Effector CD4-positive, alpha-beta T cell (primary cell): ENCODE data around the gene SFXN3.

Experiments
- DNase-seq: peaks from one replicate; pipeline ENCODE4 v3.0.0-alpha.2; 2020
- total RNA-seq: gene quantifications from one replicate; lab custom pipeline; 2026; lab: John Stamatoyannopoulos, UW

Gene SFXN3
- 55.7 reads per million, percentile 71 among the genes with 10 or more reads in this experiment for total RNA-seq

GRCh38 chr10:101031128-101031795 lies at the start of gene SFXN3, which contains the start of gene PDZD7:
TSS of gene SFXN3 (plus strand) at chr10:101031234. CDS start at chr10:101034695, 3,461 bp downstream.
TSS of gene PDZD7 (minus strand) at chr10:101031129. CDS start at chr10:101030219, 910 bp downstream.
- DNase-seq: peak; percentile 97

- DNase-seq: no peak
Observed at GRCh38 chr10:100982916-100983830, 47.9 kb upstream of the SFXN3 start.

DNA sequence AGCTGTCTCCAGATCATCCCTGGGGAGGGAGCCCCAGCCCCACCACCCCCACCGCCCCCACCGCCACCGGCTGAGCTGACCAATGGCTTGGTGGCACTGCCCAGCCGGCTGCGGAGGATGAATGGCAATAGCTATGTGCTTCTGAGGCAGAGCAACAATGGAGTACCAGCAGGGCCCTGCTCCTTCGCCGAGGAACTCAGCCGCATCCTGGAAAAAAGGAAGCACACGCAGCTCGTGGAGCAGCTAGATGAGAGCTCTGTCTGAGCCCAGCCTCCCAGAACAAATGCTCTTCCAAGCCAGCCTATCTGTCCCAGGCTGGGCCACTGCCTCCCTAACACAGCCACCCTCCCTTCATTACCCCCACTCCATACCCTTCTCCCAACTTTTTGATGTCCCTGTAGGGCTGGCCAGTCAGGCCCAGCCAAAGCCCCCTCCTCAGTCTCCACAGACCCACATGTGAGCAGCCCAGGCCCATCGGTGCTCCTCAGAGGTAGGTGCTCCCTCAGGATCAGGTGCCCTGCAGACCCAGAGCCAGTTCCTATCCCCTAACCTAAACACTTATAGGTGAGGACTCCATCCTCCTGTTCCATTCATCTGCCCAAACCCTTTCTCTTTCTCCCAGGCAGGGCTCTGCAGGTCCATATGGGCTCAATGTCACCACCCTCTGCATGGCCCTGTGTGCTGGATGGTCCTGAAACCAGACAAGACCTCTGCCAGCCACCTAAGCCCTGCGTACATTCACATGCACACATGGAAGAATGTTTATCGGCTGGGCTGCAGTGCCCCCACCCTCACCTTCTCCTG lies 47.0 kb upstream of the SFXN3 start:
- DNase-seq: no peak

DNA sequence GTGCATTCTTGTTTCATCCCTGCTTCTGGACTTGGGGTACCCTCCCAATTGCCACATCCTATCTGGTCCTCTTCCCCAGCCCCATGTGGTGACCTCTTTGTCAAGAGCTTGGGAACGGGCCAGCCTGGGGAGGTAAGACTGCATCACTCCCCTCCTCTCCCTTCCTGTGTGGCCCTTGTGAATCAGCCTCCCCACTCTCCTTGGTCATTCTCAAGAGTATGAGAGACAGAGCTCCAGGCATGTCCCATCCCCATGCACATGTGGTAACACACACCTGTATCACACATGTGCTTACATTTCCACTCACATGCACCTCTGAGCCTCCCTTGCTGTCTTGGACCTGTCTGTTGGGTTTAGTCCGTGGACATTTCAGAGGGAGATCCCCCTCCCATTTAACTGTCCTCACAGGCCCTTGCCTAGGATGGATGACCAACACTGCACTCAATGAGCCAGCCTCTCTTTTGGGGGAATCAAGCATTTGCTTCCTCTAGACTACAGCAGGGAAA lies 46.3 kb upstream of the SFXN3 start:
- DNase-seq: no peak

GRCh38 chr10:100985336-100985735 lies 45.7 kb upstream of the SFXN3 start:
- DNase-seq: no peak

- no peak for DNase-seq
Observed at GRCh38 chr10:100986623-100986951, 44.4 kb upstream of the SFXN3 start.

- DNase-seq: peak; percentile 80
Observed at GRCh38 chr10:100986952-100987684, 43.9 kb upstream of the SFXN3 start, which contains the start of the genes MRPL43 and TWNK. TSS of gene MRPL43 (minus strand) at chr10:100987497. CDS start at chr10:100987443, 54 bp downstream. TSS of gene TWNK (plus strand) at chr10:100987543. CDS start at chr10:100988211, 668 bp downstream.

DNA sequence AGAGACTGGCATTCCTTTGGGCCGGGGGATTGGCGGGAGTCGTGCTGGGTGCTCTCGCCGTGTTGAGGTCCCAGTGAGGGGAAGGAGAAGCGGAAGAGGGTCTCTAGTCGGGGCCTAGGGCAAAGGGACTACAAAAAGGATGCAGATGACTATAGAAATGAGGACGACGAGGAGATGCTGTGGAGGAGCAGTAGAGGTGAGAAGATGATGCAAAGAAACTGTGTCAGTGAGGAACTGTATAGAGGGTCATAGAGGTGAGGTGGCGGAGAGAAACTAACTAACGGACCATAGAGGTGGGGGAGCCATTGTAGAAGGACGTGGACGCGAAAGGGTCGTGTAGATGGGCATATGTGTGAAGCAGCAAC lies 43.4 kb upstream of the SFXN3 start:
- no peak for DNase-seq

- no peak for DNase-seq
Observed at GRCh38 chr10:100988166-100988565, 42.9 kb upstream of the SFXN3 start.

DNA sequence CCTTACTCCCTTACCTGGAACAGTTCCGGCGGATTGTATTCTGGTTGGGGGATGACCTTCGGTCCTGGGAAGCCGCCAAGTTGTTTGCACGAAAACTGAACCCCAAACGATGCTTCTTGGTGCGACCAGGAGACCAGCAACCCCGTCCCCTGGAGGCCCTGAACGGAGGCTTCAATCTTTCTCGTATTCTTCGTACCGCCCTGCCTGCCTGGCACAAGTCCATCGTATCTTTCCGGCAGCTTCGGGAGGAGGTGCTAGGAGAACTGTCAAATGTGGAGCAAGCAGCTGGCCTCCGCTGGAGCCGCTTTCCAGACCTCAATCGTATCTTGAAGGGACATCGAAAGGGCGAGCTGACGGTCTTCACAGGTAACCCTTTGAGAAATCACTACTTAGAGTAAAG lies 41.9 kb upstream of the SFXN3 start:
- DNase-seq: no peak

DNA sequence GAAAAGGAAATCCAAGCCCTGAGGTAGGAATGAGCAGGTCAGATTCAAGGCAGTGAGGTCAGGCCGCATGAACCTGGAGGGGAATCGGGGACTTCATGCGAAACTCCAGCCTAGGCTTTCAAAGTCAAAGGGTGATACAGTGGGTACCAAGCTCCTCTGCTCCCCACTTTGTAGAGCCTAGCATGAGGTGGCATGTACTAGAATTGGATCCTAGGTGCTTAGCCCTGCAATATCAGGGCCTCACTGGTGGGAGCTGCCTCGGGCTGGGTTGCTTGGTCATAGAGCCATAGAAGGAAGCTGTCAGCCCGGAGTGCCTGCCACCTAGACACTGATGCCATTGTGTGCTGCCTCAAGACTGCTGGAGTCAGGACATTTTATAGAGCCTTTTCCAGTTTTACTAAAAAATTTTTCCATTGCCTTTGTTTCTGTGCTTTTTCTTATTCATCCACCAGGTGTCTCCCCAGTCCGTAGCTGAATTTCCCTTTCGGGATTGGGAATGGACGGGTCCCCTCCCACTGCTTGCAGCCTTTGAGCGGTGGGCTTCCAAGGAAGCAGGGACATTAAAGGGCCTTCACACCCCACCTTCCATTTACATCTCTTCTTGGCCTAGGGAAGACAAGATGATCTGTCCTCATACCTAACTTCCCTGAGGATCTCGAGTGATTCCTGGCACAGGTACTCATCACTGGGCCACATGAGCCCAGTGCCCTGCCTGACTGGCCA lies 36.9 kb upstream of the SFXN3 start:
- DNase-seq: no peak

DNA sequence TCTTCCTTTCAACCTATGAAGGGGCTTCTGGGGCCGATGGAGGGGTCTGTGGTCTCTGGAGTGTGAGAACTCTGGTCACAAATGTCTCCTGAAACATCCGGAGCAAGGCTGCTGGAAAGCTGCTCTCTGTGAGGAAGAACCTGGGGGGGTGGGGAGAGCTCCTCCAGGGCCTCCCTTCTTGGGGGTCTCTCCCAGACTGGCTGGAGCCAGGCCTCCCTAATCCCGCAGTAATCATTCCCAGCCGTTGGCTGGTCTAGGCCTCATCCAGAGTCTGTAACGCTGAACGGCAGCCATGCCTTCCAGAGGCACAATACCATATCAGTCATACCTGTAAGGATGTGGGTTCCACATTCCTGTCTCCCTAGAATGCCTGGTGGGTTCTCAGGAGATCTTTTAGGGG lies 35.9 kb upstream of the SFXN3 start:
- no peak for DNase-seq

DNA sequence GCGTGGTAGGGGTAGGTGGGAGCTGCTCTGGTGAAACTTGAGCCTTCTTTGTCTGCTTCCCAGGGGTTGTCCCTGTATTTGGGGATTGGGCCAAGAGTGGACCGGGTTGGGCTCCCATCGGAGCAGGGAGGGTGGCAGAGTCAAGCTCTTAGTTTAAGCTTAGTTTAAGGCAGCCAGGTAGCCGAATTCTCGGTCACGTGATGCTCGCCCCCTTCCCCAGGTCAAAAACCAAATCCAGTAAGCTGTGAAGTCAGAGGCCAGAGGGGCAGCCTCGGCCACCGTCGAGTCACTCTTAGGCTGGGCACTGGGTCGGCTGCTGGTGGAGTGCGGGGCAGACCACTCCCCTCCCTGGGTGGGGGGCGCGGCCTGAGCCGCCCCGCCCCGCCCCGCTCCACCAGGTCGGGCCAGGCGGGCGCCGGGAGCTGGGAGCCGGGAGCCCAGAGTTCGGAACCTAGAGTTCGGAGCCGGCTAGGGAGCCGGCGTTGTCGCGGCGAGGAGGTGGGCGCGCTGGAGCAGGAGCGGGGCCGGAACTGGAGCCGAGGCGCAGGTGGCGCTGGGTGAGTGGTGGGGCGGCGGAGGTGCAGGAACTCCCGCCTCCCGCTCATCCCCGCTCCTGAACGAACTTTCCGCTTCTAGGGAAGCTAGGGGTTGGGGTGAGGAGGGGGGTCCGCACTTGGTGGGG lies 34.2 kb upstream of the SFXN3 start:
- peak; percentile 21 for DNase-seq

- DNase-seq: peak; percentile 72
Observed at GRCh38 chr10:100997360-100998182, 33.5 kb upstream of the SFXN3 start.

DNA sequence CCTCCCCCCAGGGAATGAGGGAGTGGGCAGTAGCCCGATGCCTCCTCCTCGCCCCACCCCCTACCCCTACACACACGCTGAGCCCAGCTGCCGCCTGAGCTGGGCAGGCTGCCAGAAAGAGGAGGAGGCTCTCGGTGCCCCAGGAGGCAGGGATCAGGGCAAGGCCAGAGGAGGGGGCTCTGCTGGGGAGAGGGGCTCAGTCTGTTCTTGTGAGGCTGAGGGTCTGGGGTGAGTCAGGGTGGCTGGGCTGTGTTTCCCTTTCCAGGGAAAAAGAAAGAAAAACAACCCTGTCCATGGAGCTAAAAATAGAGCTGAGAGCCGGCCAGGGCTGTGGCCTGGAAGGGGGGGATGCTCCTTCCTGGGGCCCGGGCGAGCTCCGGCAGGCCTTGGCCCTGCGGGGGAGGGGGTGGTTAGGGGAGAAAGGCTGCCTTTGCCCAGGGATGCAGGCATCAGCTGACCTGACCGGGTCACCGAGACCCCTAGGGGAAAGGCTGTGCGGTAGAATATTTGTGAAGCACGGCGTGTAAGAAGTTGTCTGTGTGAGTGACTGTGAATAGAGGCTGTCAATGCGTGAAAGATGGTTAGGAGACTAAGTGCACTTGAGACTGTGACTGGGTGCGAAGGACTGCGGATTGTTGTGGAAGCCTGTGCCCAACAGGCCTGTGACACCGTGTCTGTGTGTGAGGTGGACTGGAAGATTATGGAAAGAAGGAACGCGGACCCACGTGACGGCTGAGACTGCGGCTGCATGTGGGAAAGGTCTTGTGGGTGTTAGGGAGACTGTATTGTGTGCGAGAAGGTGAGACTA lies 32.6 kb upstream of the SFXN3 start:
- DNase-seq: peak; percentile 55

DNA sequence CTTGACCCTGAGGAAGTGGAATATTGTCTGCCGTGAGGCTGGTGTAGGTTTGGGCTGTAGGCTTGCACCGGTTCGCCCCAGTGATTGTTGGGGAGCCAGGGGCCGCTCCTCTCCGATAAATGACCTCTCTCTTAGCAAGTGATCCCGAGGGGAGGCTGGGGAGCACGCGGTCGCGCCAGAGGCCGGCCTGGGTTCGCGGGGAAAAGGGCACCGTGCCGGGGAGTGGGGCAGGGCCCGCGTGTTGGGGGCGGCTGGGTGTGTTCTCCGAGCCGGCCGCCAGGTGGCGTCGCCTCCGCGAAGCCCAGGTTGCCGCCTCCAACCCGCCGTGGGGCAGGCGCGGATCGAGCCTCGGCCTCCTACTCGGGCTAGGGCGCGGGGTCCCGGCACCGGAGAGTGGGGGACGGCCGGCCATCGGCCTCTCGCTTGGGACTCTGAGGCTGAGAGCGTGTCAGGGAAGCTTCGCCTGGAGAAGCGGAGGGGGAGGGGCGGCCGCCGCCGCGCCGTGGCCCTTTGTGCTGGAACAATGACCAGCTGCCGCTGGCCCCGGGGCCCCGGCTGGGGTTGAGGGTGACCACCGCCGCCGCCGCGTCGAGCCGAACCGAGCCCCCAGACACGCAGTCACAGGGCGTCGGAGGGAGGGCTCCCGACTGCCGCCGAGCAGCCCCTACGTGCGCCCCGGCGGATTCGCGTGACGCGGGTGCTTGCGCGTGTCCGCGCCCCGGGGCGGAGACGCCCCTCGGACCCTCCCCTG lies 31.9 kb upstream of the SFXN3 start:
- peak; percentile 70 for DNase-seq

- no peak for DNase-seq
Observed at GRCh38 chr10:100999742-101000126, 31.3 kb upstream of the SFXN3 start, which contains the start of gene LZTS2. TSS of gene LZTS2 (plus strand) at chr10:100999808. CDS start at chr10:101002539, 2,731 bp downstream.
